Right atrium auricular region (tissue), 2 donors: ENCODE data around the gene CSMD2. TPM values are rescaled to one million over a fixed set of nuclear protein-coding genes. Genes with fewer than 3 reads are reported as not detected.
A peak's percentile ranks its signal among the peaks of the same experiment; 100 is the strongest.

Experiments used
- DNase-seq: peaks from one replicate; pipeline ENCODE4 v3.0.0-alpha.2; 2019; ENCODE audit warnings: low spot score
- H3K27ac ChIP-seq, 2 donors: fragments of 200-600 bp; sonication (generic); 1 replicate in 1 of 2; 2 replicates in 1 of 2; pipeline ENCODE4 v1.5.1; 2016 to 2019
- H3K27me3 ChIP-seq, 2 donors: fragments of 200-600 bp; sonication (generic); one replicate each; pipeline versions ENCODE4 v1.5.1 to v1.6.0; 2017 to 2019
- H3K36me3 ChIP-seq: fragments of 200-600 bp; sonication (generic); one replicate; pipeline ENCODE4 v1.5.1; 2016
- H3K4me1 ChIP-seq, 2 donors: fragments of 200-600 bp; sonication (generic); one replicate each; pipeline versions ENCODE4 v1.5.1 to v1.6.0; 2017 to 2019
- H3K4me3 ChIP-seq, 2 donors: fragments of 200-600 bp; sonication (generic); 1 replicate in 1 of 2; 2 replicates in 1 of 2; pipeline ENCODE4 v1.5.1; 2017 to 2019; ENCODE audit warnings: mild to moderate bottlenecking in 1 of 2, moderate library complexity in 1 of 2
- H3K9me3 ChIP-seq, 2 donors: fragments of 200-600 bp; sonication (generic); one replicate each; pipeline ENCODE4 v1.5.1; 2019
- total RNA-seq, 2 donors: library from RNA; depleted of rRNA; stranded (reverse); fragments of >200 nt; gene quantifications; one replicate each; pipeline ENCODE4 v1.1.0, GENCODE V29; 2016
- TF ChIP-seq, protein P1 (sequence below), 2 donors: fragments of 200-600 bp; sonication (generic); IDR thresholded peaks; one replicate each; pipeline ENCODE4 v1.5.1; 2019; ENCODE audit warnings: antibody characterized with exemption in 2 of 2

The CSMD2 gene
- total RNA-seq, 2 donors from 2014 or later: 0.39 to 0.44 TPM

DNA sequence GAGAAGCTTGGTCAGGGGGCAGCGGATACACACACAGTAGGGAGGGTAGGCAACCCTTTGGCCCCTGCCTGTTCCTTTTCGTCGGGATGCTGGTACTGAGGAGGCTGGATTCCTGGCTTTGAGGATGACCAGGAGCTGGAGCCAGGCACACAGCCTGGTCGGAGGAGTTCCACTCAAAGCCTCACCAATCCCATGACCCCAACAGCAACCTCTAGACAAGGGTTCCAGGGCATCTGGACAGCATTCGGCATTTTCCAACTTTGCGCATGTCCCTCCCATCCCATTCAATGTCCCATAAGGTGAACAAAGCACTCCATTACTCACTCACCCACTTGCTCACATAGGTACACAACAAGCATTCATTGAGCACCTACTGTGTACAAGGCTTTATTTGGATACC lies 343.7 kb downstream of the CSMD2 start:
- no peaks in the 10 kb centered on the region for H3K36me3 ChIP-seq
- no peak overlapping the region for H3K4me3 ChIP-seq
- no peak for DNase-seq
- H3K9me3 ChIP-seq: no peaks in the 10 kb centered on the region
- no peaks in the 10 kb centered on the region for H3K4me1 ChIP-seq
- H3K27ac ChIP-seq: no peak overlapping the region
- no peaks in the 10 kb centered on the region for H3K27me3 ChIP-seq
- TF ChIP-seq, protein P1, sequence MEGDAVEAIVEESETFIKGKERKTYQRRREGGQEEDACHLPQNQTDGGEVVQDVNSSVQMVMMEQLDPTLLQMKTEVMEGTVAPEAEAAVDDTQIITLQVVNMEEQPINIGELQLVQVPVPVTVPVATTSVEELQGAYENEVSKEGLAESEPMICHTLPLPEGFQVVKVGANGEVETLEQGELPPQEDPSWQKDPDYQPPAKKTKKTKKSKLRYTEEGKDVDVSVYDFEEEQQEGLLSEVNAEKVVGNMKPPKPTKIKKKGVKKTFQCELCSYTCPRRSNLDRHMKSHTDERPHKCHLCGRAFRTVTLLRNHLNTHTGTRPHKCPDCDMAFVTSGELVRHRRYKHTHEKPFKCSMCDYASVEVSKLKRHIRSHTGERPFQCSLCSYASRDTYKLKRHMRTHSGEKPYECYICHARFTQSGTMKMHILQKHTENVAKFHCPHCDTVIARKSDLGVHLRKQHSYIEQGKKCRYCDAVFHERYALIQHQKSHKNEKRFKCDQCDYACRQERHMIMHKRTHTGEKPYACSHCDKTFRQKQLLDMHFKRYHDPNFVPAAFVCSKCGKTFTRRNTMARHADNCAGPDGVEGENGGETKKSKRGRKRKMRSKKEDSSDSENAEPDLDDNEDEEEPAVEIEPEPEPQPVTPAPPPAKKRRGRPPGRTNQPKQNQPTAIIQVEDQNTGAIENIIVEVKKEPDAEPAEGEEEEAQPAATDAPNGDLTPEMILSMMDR (IDR thresholded peaks at IDR 0.05): no peak

DNA sequence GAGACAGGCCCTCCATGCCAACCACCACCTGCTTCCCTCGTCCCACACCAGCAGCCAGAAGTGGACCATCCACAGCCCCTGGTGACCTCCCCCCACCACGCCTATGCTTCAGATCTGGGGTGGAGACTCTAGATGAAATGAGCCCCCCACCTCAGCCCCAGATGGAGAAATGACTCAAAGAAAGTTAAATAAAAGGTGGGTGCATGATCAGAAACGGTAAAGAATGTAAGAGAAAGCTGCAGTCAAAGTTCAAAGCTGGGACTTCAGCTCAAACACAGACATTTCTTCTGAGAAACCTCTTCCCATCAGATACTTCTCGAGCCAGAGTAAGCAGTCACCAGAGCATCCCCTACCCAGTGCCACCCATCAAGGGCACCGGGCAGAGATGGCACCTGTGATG lies 344.2 kb downstream of the CSMD2 start:
- H3K4me1 ChIP-seq: no peaks in the 10 kb centered on the region
- no peak for DNase-seq
- no peaks in the 10 kb centered on the region for H3K36me3 ChIP-seq
- no peaks in the 10 kb centered on the region for H3K27me3 ChIP-seq
- no peak overlapping the region for H3K4me3 ChIP-seq
- H3K27ac ChIP-seq: no peak overlapping the region
- H3K9me3 ChIP-seq: no peaks in the 10 kb centered on the region
- TF ChIP-seq, protein P1 (IDR thresholded peaks at IDR 0.05): no peak

DNA sequence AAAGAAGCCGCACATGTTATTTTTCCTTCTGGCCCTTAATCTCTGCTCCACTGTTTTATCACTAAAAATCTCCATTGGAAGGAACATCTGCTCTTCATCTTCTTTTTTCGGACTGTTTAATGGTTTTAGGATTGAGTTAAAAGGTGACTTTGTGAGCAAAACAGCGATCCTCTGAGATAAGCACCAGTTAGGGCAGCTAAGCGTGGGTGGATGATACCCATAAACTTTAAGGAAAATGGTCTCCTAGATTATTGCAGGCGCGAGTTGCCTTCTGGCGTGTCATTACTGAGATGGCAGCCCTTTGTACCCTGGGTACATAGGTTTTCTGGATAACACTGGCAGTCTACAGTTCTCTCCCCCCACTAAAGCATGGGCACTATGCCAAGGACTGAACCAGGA lies 345.1 kb downstream of the CSMD2 start:
- peak; percentile 4 for DNase-seq
- H3K9me3 ChIP-seq: no peaks in the 10 kb centered on the region
- TF ChIP-seq, protein P1 (IDR thresholded peaks at IDR 0.05): no peak
- no peak overlapping the region for H3K27ac ChIP-seq
- H3K4me1 ChIP-seq: no peaks in the 10 kb centered on the region
- no peaks in the 10 kb centered on the region for H3K27me3 ChIP-seq
- H3K36me3 ChIP-seq: no peaks in the 10 kb centered on the region
- no peak overlapping the region for H3K4me3 ChIP-seq

DNA sequence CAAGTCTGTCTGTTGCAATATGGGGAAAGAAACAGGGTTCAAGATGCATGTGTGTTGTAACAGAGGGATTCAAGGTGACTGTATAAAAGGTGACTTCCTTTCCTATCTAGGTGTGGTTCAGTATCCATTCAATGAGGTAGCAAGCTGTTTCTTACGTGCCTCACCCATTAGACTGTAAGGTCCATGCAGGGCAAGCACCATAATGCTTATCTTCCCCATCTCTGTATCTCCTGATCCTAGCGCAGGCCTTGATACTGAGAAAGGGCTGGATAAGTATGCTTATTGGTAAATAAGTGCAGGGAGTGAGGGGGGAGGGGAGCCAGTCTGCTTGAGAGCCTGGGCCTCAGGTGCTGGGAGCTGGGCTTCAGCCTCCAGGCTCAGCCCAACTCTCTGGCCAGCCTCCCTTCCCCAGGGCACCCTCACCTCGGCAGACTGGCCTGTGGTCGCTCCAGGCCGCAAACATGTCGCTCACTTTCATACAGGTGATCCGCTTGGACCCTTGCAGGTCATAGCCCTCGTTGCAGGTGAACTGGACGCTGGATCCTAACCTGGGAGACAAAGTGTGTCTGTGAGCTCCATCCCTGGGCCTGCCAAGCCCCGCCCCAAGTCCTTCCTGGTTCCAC lies 345.6 kb downstream of the CSMD2 start:
- DNase-seq: peak; percentile 23
- no peaks in the 10 kb centered on the region for H3K4me1 ChIP-seq

DNA sequence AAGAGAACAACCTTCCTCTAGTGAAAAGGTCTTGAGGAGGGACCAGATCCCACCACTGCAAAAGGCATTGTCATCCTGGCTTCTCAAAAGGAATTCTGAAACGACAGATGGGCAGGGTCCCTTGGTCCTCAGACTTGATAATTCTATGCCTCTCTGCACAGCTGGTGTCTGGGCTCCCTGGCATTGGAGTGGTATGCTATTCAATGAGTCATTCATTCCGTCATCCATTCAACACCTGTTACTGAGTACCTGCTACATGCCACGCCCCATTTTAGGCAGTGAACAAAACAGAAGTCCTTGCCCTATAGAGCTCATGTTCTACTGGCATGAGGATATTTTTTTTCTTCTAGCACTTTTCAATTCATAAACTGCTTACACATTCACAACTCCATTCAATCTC lies 347.0 kb downstream of the CSMD2 start:
- H3K9me3 ChIP-seq: no peaks in the 10 kb centered on the region
- no peaks in the 10 kb centered on the region for H3K36me3 ChIP-seq
- H3K27ac ChIP-seq: no peak overlapping the region
- H3K4me3 ChIP-seq: no peak overlapping the region
- H3K27me3 ChIP-seq: no peaks in the 10 kb centered on the region
- DNase-seq: peak; percentile 11
- TF ChIP-seq, protein P1 (IDR thresholded peaks at IDR 0.05): no peak
- H3K4me1 ChIP-seq: no peaks in the 10 kb centered on the region

More for the DNA sequence above, 345.6 kb downstream of the CSMD2 start:
- no peaks in the 10 kb centered on the region for H3K27me3 ChIP-seq
- no peaks in the 10 kb centered on the region for H3K36me3 ChIP-seq
- no peak overlapping the region for H3K27ac ChIP-seq
- TF ChIP-seq, protein P1 (IDR thresholded peaks at IDR 0.05): no peak
- H3K9me3 ChIP-seq: no peaks in the 10 kb centered on the region
- H3K4me3 ChIP-seq: no peak overlapping the region

DNA sequence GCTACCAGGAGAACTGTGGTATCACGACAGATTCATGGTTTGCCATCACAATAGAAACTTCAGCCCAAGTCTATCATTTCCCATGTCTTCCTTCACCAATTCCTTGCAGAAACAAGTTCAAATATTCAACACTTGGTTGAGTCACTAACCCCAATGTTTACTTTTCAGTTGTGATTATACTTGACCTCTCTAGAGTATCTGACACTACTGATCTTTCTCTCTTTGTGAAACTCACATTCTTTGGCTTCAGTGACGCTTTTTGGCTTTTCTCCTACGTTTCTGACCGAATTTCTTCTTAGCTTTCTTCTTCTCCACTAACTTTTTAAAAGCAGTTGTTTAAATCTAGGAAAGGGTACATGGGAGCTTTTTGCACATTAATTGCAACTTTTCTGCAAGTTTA lies 350.0 kb downstream of the CSMD2 start:
- H3K9me3 ChIP-seq: no peaks in the 10 kb centered on the region
- TF ChIP-seq, protein P1 (IDR thresholded peaks at IDR 0.05): no peak
- no peak overlapping the region for H3K4me3 ChIP-seq
- no peaks in the 10 kb centered on the region for H3K4me1 ChIP-seq
- H3K27ac ChIP-seq: no peak overlapping the region
- DNase-seq: no peak
- H3K27me3 ChIP-seq: no peaks in the 10 kb centered on the region
- no peaks in the 10 kb centered on the region for H3K36me3 ChIP-seq
